Epithelial cell of proximal tubule (primary cell): Measurements from ENCODE around the gene RPS6KB1. TPM values are rescaled to one million over a fixed set of nuclear protein-coding genes. Genes with fewer than 3 reads are reported as not detected.
"Not testable (repeated sequence)": the region's sequence is repeated elsewhere in the genome, so short reads cannot be mapped to it uniquely, and the experiment has no call there.

Experiments
- DNase-seq: peaks from one replicate; pipeline ENCODE4 v3.0.0-alpha.2; 2011; ENCODE audit warnings: low read depth
- H3K4me3 ChIP-seq: 2 replicates; pipeline ENCODE4 v1.5.1; 2011; ENCODE audit warnings: low read depth, mild to moderate bottlenecking, low read length
- CTCF ChIP-seq: conservative IDR thresholded peaks from 2 replicates; pipeline ENCODE4 v1.5.1; 2012; ENCODE audit warnings: low read depth, mild to moderate bottlenecking, low read length
- total RNA-seq: library from RNA; depleted of rRNA; stranded (reverse); fragments of >200 nt; gene quantifications from 2 replicates; pipeline ENCODE4 v1.2.3, GENCODE V29; 2015

The RPS6KB1 gene
- total RNA-seq, 1 donor from 2014 or later, result 25.0 TPM

GRCh38 chr17:59851439-59852375 lies 41.2 kb upstream of the RPS6KB1 start:
- no peak for TF ChIP-seq CTCF
- no peak for DNase-seq

DNA sequence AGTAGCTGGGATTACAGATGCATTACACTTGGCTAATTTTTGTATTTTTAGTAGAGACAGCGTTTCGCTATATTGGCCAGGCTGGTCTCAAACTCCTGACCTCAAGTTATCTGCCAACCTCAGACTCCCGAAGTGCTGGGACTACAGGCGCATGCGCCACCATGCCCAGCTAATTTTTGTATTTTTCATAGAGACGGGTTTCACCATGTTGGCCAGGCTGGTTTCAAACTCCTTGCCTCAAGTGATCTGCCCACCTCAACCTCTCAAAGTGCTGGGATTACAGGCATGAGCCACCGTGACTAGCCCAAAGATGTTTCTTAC lies 40.1 kb upstream of the RPS6KB1 start:
- not testable (repeated sequence) for H3K4me3 ChIP-seq, DNase-seq

More at GRCh38 chr17:59851439-59852375, 41.2 kb upstream of the RPS6KB1 start:
- no peak overlapping the region for H3K4me3 ChIP-seq

DNA sequence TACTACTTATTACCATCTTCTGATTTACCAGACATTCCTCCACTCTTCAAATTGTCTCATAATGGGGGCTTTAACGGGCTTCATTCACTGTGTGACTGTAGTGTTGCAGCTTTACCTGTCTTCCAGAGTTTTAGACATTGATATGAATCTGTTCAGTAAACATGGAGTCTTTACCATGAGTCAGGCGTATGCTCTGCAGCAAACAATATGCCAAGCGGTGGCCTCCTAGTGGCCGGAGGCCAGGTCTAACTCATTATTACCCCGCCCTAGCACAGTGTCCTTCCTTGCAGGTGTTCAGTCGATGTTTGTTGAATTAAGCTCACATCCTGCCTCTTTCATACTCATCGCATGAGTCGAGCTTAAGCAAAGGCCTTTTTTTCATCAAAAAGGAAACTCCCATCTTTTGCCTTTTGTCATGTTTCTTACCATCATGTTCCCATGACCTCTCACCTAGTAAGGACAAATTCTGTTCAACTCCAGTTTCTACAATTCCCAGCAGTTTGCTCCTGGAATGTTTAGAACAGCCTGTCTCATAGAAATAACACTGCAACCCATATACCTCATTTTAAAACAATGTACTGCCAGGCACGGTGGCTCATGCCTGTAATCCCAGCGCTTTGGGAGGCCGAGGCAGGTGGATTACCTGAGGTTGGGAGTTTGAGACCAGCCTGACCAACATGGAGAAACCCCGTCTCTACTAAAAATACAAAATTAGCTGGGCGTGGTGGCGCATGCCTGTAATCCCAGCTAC lies 39.6 kb upstream of the RPS6KB1 start:
- TF ChIP-seq CTCF, result peak; percentile 67
- H3K4me3 ChIP-seq, result no peak overlapping the region
- peak; percentile 82 for DNase-seq

DNA sequence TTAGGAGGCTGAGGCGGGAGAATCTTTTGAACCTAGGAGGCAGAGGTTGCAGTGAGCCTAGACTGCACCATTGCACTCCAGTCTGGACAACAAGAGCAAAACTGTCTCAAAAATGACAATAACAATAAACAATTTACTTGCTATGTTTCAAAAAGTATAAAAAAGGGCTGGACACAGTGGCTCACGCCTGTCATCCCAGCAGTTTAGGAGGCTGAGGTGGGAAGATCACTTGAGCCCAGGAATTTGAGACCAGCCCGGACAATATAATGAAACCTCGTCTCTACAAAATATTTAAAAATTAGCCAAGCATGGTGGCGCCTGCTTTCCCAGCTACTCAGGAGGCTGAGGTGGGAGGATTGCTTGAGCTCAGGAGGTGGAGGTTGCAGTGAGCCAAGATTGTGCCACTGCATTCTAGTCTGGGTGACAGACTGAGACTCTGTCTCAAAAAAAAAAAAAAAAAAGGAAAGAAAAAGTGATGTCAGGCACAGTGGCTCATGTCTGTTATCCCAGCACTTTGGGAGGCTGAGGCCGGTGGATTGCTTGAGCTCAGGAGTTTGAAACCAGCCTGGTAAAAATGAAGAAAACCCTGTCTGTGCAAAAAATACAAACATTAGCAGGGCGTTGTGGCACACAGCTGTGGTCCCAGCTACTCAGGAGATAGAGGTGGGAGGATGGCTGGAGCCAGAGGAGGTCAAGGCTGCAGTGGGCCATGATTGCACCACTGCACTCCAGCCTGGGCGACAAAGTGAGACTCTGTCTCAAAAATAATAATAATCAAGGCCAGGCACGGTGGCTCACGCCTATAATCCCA lies 38.8 kb upstream of the RPS6KB1 start:
- H3K4me3 ChIP-seq, DNase-seq: not testable (repeated sequence)

DNA sequence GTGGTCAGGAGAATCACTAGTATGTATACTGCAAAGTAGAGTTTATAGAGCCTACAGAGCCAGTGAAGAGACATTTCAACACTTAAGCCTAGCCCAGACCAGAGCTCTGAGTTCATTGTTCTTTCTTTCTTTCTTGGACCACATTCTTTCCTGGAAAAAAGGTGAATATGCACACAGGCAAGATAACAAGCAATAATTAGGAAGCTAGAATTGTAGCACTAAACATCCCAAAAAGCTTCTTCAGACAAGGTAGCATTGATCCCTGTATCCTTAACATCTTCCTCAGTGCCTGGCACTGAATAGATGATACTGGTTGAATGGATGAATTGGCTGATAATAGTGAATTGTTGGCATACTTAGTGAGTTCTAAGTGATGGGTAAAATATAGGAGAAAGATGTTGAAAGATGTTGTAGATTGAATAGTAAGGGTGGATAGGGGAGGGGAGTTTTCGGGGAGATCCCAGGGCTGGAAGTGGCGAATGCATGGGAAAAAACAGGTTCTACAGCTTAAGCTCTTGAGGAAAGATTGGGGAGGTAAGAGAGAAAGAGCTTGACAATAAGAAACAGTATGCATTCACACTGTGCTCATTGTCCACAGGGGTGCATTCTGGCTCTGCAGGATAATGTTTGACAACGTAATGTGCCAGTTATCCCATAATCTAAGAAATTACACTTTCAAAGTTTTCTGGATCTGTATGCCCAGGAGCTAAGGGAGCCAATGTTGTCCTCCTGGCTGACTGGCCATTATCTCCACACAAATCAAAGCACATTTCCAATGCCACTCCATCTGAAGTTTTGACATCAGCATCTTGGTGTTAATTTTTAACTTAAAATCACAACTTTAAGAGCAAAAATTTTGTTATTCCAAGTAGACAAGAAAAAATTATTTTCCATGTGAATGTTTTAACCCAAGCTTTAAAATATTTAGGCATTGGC lies 35.8 kb upstream of the RPS6KB1 start:
- DNase-seq, result no peak
- H3K4me3 ChIP-seq, result no peak overlapping the region
- TF ChIP-seq CTCF, result no peak

- no peak overlapping the region for H3K4me3 ChIP-seq
- TF ChIP-seq CTCF, result no peak
- DNase-seq, result no peak
These were observed 34.6 kb upstream of the RPS6KB1 start for GRCh38 chr17:59858167-59858816.

DNA sequence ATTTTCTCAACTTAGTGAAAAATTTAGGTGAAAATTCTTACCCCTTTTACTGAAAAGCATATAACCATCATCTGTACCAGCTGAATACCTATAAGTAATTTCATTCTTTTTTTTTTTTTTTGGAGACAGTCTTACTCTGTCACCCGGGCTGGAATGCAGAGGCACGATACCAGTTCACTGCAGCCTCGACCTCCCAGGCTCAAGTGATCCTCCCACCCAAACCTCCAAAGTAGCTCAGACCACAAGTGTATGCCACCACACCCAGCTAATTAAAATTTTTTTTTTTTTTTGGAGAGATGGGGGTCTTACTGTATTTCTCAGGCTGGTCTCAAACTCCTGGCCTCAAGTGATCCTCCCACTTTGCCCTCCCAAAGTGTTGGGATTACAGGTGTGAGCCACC lies 34.0 kb upstream of the RPS6KB1 start:
- H3K4me3 ChIP-seq, result no peak overlapping the region
- DNase-seq, result no peak
- no peak for TF ChIP-seq CTCF
